ENCODE results near the gene L1CAM.

The L1CAM gene

DNA sequence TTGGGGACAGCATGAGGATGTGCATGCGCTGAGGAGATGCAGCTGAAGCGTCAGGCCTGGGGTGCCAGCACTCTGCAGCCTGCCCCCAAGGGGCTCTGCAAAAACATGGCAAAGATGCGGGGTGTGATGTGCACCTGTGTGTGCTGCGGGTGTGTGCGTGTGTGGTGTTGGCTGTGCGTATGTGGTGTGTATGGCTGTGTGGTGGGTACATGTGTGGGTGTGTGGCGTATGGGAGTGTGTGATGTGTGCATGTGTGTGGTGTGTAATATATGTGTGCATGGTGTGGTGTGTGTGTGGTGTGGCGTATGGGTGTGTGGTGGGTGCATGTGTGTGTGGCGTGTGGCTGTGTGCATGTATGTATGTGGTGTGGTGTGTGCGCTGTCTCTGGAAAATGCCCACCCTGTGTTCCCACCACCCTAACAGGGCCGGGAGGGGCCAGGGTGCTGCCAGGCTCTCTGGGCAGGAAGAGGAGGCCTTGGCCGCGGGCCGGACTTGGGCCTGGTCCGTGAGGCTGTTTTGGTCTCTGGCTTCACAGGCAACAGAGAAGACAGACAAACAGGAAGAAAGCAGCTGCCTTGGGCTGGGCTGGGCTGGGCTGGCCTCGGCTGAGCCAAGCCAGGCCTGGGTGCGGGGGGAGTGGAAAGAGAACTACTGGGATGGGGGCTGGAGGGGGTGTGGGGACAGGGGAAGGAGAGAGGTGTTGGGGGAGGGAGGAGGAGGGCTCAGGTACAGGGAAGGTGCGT is 17.4 kb upstream of the L1CAM start:
- DNase-seq, result no peak

DNA sequence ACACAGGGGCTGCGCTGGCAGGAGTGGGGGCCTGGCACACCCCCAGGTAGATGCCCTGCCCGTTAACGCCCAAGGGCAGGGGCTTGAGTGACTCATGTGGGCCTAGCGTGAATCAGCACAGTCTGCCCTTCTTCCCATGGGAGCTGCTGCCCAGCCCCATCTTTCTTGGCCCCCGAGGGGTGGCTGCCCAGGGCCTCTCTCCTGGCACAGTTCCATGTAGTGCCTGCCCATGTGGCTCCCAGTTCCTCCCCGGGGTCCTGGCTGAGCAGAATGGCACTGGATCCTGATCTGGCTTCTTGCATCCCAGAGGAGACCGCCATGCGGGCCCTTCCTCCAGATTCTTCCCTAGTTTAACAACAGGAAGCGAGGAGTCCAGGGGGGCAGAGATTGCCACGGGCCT is 16.4 kb upstream of the L1CAM start:
- DNase-seq, result no peak

DNA sequence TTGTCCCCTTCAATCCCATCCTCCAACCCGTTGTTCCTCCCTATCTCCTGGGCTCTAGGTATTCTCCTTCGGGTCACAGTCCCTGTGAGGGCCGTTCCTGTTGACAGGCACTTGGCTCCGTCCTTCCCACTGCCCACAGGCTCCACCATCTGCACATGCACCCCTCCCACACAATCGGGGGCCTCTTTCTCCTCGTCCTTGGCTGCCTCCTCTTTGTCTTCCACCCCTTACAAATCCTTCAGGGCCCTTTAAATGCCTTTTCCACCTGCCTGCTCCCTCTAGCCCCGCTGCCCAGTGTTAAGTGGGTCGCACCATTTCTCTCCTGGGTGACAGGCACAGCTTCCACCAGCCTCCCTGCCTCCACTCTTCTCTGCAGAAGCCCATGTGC is 15.8 kb upstream of the L1CAM start:
- no peak for DNase-seq

DNA sequence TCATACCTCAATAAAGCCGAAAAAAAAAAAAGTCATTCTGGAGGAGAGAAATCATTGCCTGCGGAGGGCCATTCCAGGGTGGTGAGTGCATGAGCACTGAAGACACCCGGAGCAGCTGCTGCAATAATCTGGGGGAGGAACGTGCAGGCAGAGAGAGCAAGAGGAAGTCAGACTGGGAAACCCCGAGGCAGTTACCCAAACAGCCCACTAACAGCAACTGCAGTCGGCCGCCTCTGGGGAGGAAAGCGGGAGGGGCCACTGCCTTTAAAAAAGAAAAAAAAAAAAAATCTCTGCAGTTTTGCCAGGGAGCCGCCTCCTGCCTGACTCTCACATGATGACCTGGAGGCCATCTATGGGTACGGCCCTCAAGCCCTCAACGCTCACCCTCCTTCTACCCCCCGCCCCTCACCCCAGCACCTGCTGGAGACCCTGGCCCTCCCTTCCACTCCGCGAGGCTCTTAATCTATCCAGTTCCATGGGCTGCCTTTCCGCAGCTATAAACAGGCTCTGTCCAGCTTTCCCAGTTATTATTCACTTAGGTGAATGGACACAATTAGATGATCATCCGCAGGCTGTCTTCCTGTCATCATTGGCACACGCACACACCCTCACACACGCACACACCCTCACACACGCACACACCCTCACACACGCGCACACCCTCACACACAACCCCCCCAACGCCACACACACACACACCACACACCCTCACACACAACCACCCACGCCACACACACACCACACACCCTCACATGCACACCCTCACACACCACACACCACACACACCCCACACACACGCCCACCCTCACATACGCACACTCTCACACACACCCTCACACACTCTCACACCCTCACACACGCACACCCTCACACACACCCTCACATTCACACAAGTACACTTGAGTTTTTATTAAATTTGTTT is 15.1 kb upstream of the L1CAM start:
- peak; percentile 75 for DNase-seq

DNA sequence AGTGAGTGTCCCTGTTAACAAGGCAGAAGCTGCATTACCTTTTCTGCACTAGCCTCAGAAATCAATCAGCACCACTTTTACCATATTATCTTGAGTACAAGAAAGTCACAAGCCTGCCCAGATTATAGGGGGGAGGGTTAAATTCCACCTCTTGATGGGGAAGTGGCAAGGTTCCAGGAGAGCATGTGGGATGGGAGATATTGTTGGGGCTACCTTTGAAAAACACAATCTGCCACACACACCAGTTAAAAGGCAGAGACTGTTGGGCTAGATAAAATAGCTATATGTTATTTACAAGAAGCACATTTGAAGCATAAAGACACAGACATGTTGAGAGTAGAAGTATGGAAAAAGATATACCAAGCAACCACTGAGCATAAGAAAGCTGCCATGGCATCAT is 11.9 kb upstream of the L1CAM start:
- no peak for DNase-seq

DNA sequence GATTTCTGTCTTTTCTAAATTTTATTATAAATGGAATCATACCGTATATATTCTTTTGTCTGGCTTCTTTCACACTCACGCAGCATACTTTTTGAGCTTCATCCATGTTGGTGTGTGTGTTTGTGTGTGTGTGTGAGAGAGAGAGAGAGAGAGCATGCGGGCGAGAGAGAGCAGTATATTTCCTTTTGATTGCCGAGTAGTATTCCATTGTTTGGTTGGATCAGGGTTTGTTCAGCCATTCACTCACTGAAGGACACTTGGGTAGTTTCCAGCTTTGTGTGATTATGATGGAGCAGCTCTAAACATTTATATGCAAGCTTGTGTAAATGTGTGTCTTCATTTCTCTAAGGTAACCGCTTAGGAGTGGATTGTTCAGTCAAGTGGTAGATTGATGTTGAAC is 3.1 kb upstream of the L1CAM start:
- no peak for DNase-seq

DNA sequence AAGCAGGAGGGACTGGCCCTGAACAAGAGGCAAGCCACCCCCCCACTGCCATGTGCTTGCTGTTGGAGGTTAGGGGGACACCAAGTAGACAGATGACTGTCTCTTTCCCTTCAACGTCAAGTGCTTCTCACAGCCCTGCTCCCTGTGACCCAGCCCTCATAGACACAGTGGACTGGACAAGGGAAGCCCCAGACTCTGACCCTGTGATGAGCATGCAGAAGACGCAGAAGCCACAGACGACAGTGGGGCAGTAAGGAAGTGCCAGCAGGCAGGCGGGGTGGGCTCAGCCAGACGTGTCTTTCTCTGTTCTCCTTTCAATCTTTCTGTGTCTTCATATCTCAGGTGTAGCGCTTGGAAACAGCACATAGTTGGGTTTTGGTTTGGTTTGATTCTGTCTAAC is 2.4 kb upstream of the L1CAM start:
- no peak for DNase-seq

DNA sequence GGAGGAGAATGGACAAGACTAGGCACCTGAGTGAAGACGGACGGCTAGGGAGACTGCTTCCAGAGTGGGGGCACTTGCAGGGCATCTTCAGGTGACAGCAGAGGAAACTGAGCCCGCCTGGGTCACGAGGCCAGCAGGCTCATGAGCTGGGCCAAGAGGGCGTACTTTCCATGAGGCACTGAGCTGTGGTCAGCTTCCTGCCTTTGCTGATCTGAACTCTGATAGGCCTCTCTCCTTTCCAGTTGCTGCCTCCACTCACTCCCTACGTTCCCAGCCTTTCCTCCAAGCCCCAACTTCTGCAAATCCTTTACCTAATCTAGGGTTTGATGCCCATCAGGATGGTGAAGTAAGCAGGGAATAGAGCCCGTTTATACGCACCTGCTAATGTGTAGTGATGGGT is 1.4 kb upstream of the L1CAM start:
- no peak for DNase-seq

DNA sequence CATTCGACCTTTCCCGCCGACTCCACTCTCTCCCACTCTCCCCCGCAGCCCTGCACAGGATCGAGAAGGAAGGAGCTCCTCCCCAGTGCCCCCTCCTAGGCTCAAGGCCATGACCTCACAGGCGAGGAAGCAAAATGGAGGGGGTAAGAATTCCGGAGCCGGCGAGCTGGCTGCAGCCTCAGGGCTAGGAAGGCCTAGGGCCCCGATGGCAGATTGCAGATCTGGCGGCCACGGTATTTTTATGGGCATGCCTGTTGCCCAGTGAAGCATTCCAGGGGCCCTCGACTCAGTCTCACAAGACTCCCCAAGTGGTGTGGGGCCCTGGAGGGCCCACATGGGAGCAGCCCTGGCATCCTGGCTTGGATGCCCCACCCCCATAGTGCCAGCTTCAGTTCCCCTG is 942 bp upstream of the L1CAM start:
- no peak for DNase-seq

DNA sequence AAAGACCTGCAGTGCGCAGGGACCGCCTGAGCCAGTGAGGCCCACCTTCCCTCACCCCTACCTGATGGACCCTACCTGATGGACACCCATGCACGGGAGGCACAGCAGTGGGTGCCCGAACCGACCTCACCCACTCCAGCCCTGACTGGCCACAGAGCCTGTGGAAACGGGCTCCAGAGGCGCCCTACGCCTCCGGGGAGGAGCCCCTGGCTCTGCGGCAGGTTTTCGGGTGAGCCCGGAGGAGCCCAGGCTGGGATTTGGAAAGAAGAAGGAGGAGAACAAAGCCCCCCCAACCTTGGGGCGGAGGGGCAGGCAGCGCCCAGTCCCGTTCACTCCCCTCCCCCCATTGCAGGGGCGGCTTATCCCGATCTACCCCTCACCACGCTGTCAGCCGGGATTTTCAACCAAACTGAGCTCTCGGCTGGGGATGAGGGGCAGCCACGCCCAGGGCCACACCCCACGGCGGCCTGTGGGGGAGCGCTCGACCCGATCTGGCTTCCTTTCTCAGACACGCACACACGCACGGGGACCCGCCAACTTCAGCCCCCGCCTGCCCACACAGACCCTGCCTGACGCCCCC is 675 bp downstream of the L1CAM start:
- DNase-seq, result no peak

DNA sequence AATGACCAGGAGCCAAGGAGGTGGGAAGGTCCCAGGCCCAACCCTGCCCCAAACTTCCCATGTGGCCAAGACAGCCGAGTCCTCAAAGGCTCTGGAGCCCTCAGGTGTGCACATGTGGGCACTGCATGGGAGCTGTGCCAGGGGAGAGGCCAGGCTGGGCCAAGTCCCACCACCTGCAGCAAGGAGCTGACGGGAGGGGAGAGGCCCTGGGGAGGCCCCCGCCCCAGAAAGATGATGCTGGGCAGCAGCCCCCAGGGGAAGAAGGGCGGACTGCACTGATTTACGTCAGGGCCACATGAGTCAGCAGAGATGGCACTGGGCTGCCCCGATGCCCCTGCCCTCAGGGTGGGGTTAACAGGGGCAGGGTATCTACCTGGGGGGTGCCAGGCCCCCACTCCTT is 1.4 kb downstream of the L1CAM start:
- DNase-seq, result no peak

DNA sequence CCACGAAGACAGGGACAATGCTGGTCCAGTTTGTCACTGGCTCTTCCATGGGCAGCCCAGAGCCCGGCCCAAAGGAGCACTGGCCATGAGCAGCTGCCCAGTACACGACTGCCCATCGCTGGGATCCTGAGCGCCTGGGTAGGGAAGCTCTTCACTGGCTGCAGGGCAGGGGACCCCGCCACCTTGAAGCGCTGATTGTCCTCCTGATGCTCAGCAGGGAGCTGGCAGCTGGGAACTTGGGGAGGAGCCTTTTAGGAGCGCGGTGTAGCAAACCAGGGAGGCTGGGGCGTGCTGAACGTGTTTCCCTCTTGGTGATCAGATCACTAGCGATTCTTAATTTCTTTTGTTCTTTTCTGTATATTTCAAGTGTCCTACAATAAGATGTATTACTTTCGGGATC is 1.8 kb downstream of the L1CAM start:
- DNase-seq, result no peak

DNA sequence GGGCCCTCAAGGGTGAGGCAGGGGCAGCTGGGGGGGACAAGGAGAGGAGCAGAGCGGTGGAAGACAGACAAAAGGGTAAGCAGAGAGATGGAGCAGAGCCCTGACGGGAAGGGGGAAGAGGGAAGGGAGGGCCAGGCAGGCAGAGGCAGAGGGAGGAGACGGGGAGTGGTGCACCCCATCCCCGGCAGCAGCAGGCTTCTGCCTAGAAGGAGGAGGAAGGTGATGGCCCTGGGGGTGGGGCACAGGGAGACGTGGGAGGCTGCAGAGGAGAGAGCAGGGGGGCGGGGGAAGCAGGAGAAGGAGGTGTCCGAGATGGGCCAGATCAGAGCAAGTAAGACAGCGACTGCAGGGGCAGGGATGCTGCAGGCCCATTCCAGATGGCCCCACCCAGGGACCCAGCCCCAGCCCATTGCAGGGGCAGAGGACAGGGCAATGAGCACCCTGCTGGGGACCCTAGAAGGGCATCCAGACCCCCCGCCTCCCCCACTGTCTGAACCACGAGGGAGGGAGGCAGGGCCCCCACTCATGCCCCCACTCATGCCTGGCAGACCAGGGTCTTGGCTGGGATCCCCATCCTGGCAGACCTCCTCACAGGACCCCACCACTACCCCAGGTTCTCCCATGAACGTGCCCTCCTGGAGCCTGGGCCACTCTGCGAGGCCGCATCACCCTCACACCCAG is 2.7 kb downstream of the L1CAM start:
- DNase-seq, result no peak

DNA sequence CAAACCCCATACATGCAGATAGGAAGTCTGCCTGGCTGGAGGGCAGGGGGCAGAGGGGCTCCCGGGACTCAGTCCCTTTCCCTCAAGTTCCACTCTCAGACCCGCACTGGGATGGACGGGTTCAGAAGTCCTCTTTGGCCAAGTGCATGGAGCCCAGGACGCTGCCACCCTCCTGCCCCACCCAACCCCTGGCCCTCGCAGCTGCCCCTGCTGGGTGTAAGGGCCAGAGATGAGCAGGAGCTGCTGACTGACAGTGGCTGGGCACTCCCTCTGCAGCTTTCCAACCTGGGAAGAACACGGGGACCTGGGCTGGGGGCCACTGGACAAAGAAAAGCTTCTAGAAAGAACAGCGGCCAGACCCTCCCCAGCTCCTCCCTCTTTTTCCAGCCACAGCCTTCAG is 3.4 kb downstream of the L1CAM start:
- DNase-seq, result no peak

DNA sequence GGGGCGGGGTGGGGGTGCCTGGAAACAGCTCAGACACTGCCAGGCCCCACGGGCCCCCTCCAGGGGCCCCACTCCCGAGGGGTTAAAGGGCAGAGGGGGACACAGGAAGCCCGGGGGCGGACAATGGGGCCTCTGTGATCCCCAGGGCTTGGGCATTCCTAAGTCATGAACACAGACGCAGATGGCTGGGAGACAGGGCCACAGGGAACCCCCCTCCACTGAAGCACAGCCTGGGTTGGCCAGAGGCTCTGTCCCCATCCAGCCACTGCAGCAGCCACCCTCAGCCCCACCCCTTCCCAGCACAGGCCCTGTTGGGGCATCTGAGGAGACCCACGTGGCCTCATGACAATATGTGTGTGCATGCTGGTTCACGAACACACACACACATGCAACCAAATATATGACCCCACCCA is 3.9 kb downstream of the L1CAM start:
- DNase-seq, result no peak

DNA sequence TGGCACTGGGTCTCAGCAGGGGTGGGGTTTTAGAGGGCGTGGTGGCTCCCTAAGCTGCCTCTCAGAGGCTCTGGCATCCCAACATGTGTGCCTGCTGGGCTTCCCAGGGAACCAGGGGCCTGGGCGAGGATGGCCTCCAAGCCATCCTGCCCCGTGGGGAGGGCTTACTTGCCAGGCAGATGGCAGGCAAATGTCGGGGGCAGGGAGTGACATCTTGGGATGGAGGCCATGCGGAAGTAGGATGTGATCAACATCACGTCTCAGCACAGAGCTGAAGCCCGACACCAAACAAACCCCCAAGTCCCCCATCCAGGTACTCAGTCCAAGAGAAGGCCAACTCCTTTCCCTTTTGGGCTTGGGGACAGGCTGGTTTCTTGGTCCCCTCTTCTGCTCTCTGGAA is 4.7 kb downstream of the L1CAM start:
- no peak for DNase-seq

DNA sequence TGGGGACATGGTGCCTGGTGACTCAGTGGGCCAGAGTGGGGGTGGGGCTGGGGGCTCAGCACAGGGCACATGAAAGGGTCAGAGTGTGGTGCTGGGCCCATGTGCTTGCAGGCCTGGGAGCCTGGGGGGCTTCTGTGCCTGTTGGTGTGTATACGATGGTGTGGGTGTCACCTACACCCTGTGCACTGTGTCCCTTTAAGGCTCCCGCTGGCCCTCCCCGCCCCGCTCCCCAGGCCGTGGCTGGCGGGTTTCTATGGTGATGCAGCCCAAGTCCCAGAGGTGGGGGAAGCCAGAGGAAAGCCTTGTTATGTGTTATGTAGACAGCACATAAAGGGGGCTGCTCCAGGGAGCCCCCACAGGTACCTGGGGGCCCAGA is 5.5 kb downstream of the L1CAM start:
- no peak for DNase-seq

DNA sequence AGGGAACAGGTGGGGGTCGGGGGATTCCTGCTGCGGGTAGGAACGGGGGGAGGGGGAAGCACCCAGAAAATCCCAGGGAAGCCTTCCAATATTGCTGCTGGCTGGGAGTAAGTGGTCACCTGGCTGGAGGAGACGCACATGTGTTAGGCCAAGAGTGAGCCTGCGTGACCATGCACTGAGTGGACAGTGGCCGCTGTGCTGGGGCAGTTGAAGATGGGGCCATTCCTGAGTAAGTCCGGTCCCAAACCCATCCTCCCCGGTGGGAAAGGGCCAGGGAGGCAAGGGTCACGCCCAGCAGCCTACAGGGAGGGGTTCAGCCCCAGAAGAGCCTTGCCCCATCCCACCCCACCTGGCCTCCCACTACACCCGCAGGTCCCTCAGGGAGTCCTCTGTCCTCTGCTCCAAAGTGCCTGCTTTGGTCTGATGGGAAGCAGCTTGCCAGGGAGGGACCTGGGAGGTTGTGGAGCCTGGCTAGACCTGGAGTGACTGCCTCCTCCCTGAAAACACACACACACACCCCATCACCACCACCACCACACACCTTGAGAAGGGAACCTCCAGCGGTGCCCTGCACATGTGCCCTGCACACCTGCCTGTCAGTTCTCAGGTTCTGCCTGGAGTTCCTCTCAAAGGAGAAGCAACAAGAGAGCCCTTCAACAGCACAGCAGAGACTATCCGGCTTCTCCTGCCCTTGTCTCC is 6.1 kb downstream of the L1CAM start:
- DNase-seq, result no peak

DNA sequence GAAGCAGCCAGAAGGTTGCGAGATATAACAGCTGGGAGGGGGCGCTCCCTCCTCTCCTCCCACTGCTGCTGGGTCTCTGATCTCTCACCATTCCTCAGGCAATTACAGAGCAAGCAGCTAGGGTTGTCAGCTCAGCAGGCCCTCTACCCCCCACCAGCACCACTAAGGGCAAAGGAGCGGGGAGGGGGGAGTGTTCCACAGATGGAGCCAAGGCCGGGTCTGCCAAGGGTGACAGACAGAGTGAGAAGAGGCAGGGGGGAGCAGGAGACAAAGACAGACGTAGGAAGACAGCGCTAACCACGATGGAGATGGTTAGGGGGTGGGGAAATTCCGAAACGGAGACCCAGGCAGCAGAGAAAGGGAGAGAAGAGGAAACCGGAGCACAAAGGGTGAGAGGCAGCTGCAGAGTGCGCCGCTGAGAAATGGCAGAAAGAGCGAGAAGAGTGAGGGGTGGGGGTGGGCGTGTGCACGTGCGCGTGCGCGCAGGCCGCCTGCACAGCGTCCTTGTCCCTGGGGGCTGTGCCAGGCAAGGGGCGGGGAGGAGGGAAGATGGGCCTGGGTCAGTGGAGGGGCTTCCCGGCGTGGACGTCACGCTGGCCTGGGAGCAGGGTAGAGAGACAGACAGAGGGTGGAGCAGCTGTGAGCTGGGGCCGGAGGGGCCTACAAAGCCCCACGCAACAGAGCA is 6.9 kb downstream of the L1CAM start:
- no peak for DNase-seq

DNA sequence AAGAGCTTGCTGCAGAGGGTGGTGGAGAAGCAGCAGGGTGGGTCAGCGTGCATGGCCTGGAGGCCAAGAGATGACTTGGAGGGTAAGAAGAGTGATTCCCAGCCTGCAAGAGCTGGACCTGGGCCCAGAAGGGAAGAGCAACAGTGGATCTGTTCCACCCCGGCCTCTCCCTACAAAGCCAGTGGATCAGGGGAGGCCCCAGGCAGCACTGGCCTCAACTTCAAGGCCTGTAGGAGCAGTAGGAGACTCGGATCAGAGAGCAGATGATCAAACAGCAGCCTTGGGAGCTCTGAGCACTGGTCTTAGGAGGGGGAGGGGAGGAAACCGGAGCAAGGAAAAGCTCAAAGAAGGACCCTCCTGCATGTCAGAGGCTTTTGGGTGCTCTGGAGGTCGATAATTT is 7.6 kb downstream of the L1CAM start:
- no peak for DNase-seq

DNA sequence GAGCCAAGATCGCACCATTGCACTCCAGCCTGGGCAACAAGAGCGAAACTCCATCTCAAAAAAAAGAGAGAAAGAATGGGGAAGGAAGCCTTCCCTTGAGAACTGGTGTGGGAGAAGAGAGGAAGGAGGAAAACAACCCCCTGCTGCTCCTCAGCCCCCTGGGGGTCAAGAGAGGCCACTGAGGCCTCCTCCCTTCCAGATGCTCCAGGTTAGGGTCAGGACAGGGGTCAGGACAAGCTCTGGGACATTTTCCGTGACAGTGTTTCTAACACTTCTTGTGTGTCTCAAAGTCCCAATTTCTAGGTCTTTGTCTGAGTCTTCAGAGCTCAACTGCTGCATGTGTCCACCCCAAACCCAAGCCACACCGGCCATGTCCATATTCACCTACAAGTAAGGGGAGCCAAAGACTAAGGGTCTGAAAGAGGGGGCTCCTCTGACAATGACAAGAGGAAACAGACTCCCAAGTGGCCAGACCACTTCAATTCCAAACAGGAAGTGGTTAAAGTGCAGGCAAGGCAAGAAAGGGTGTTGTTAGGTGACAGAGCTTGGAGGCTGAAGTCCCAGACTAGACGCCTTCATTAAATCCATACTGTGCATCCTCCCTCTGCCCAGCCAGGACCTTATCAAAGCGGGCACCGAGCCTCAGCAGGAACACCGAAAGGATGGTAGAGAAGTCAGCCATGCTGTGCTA is 8.3 kb downstream of the L1CAM start:
- no peak for DNase-seq

DNA sequence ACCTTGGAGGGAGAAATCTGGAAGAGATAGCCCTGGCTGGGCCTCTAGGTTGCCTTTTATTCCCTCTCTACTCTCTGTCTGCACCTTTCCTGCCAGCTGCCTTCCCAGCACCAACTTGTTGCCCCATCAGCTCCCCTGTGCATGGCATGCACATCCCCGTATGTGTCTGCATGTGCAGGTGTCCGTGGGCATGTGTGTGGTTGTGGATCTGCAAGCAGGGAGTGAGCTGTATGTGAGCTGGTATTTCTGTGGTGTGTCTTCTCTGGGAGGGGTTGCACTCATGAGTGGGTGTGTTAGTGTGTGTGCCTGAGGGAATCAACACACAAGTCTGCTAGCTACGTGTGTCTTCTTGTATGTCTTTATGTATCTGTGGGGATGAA is 9.9 kb downstream of the L1CAM start:
- DNase-seq, result no peak
